Mucosa of descending colon (tissue), 3 donors: ENCODE data around the gene CREB3L1. TPM values are rescaled to one million over a fixed set of nuclear protein-coding genes. Genes with fewer than 3 reads are reported as not detected.
A peak's percentile ranks its signal among the peaks of the same experiment; 100 is the strongest.

Experiments used
- ATAC-seq: fragments of 200-7000 bp; cut with Tn5 transposase; one replicate; pipeline ENCODE4 v1.9.1; 2020; ENCODE audit warnings: mild to moderate bottlenecking, moderate library complexity
- DNase-seq, 3 donors: peaks; one replicate each; pipeline ENCODE4 v3.0.0-alpha.2; 2020
- H3K36me3 ChIP-seq: fragments of 200-600 bp; one replicate; pipeline ENCODE4 v1.8.0; 2021; ENCODE audit warnings: low read depth, mild to moderate bottlenecking
- H3K4me1 ChIP-seq: fragments of 200-600 bp; one replicate; pipeline ENCODE4 v1.8.0; 2021; ENCODE audit warnings: low read depth, mild to moderate bottlenecking
- H3K4me3 ChIP-seq: fragments of 200-600 bp; one replicate; pipeline ENCODE4 v1.8.0; 2021; ENCODE audit warnings: mild to moderate bottlenecking
- H3K9me3 ChIP-seq: fragments of 200-600 bp; one replicate; pipeline ENCODE4 v1.8.0; 2021; ENCODE audit warnings: mild to moderate bottlenecking
- intact Hi-C, 2 donors: fragments of 100-400 bp; cut with DNase I in 1 of 2; cut with micrococcal nuclease in 1 of 2; formaldehyde crosslinking; loops; one replicate each; pipeline versions ENCODE4 v1.11.0 to v1.11.1; 2022; cut with DNase I, micrococcal nuclease
- total RNA-seq, 3 donors: library from RNA; stranded (reverse); fragmentation: NEBNext Ultra II Directional in 2 of 3; extraction: Animal tissue kit (Norgen Biotek cat#: 25700) in 2 of 3; gene quantifications; one replicate each; pipeline versions ENCODE4 v1.2.1 to v1.2.4, GENCODE V29; 2021 to 2023
- TF ChIP-seq, protein P1 (sequence below): fragments of 200-600 bp; IDR thresholded peaks from one replicate; pipeline ENCODE4 v1.8.0; 2022; ENCODE audit warnings: antibody characterized with exemption, mild to moderate bottlenecking
- donor health status: DM: no; HTN: no; CAD: no; lungs with moderate emphysema.
- donor health status: DM: no; HTN: no; CAD: no.
- donor health status: DM: no; HTN: yes; CAD: no.

The CREB3L1 gene
- total RNA-seq, 3 donors from 2014 or later, result 52.7 to 140 (median 108) TPM

DNA sequence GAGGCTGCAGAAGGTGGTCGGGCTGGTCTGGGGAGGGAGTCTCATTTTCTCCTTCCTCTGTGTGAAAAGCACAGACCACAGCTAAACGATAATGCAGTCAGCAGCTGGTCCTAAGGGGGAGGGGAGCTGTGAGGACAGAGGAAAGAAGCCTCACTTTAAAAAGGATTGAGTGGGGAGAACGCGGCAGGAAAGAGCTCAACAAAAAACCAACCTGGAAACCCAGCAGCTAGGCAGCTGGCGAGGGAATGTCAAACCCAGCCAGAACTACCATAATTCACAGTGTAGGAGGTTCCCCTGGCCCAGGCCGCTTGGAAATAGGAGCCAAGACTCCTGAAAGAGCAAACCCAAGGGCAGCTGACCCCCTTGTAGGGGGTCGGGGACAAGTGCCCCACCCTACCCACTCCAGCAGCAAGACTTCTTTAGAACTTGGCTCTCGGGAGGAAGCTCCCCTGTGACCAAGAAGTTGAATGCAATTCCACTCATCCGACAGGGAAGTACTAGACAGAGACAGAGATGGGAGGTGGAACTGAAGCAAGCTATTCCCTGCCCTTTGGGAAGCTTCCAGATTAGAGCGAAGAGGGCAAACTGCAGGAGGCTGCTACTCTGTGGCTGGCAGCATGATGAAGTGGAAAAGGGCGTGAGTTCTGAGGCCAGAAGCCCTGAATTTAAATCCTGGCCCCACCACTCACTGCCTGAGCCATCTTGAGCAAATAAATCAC is 53.3 kb downstream of the CREB3L1 start:
- H3K4me3 ChIP-seq, result no peak overlapping the region
- H3K36me3 ChIP-seq, result no peaks in the 10 kb centered on the region
- DNase-seq (no peak), ATAC-seq (no peak)
- H3K4me1 ChIP-seq, result peaks cover 14% of the 10 kb centered on the region
- intact Hi-C loops, result no loop called here
- no peaks in the 10 kb centered on the region for H3K9me3 ChIP-seq
- TF ChIP-seq, protein P1, sequence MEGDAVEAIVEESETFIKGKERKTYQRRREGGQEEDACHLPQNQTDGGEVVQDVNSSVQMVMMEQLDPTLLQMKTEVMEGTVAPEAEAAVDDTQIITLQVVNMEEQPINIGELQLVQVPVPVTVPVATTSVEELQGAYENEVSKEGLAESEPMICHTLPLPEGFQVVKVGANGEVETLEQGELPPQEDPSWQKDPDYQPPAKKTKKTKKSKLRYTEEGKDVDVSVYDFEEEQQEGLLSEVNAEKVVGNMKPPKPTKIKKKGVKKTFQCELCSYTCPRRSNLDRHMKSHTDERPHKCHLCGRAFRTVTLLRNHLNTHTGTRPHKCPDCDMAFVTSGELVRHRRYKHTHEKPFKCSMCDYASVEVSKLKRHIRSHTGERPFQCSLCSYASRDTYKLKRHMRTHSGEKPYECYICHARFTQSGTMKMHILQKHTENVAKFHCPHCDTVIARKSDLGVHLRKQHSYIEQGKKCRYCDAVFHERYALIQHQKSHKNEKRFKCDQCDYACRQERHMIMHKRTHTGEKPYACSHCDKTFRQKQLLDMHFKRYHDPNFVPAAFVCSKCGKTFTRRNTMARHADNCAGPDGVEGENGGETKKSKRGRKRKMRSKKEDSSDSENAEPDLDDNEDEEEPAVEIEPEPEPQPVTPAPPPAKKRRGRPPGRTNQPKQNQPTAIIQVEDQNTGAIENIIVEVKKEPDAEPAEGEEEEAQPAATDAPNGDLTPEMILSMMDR, result no peak

DNA sequence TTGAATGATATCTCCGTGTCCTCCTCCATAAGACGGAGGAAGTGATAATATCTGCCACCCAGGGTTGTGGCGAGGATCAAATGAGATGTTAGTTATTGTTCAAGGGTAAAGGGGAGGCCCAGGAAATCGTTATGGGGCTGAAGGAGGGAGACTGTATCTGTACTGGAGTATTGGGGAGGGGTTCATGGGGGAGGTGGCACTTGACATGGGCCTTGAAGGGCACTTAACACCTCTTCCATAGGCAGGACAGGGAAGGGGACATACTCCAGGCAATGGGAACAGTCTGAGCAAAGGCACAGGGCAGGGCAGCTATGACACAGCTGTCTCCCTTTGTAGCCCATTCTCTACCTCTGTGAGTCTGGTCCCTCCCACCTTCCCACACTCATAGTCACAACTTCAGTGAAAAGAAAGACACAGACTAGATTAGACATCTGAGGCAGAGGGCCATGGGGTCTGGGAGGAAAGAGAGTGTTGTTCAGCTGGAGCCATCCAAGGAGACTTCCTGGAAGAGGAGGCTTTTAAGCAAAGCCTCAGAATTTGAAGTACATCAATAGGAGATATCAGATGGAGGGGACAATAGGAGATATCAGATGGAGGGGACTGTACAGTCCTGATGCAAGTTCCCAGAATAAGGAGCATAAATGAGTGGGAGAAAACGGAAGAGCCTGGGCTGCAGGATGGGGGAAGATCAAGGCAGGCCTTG is 54.0 kb downstream of the CREB3L1 start:
- no peak overlapping the region for H3K4me3 ChIP-seq
- ATAC-seq, result no peak
- TF ChIP-seq, protein P1, result no peak
- DNase-seq, result no peak
- H3K36me3 ChIP-seq, result no peaks in the 10 kb centered on the region
- no peaks in the 10 kb centered on the region for H3K9me3 ChIP-seq
- H3K4me1 ChIP-seq, result peaks cover 14% of the 10 kb centered on the region
- intact Hi-C loops, result no loop called here

DNA sequence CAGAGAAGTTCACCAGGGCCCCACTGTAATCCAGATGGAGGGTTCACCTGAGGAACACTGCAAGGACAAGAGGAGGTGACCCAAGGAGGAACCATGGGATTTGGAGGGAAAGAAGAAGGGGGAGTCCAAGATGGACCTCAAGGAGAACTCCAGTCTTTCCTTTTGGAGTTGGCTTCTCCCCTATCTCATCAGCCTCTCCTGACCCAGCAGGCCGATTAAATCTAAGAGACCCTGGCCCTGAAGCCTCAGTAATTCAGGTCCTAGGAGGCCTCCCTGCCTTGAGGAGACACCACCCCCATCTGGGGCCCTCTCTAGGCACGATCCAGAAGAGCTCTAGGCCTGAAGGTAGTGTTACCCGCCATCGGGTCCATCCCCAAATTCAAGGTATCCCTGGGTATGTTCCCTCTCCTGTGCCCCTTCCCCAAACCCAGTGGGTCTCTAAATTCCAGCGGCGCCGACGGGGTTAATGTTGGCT is 54.7 kb downstream of the CREB3L1 start:
- Histone ChIP-seq H3K36me3 (no peaks in the 10 kb centered on the region), H3K9me3 (no peaks in the 10 kb centered on the region), H3K4me1 (peaks cover 14% of the 10 kb centered on the region), H3K4me3 (no peak overlapping the region)
- intact Hi-C loops, result no loop called here
- TF ChIP-seq, protein P1, result no peak
- DNase-seq (no peak), ATAC-seq (no peak)

DNA sequence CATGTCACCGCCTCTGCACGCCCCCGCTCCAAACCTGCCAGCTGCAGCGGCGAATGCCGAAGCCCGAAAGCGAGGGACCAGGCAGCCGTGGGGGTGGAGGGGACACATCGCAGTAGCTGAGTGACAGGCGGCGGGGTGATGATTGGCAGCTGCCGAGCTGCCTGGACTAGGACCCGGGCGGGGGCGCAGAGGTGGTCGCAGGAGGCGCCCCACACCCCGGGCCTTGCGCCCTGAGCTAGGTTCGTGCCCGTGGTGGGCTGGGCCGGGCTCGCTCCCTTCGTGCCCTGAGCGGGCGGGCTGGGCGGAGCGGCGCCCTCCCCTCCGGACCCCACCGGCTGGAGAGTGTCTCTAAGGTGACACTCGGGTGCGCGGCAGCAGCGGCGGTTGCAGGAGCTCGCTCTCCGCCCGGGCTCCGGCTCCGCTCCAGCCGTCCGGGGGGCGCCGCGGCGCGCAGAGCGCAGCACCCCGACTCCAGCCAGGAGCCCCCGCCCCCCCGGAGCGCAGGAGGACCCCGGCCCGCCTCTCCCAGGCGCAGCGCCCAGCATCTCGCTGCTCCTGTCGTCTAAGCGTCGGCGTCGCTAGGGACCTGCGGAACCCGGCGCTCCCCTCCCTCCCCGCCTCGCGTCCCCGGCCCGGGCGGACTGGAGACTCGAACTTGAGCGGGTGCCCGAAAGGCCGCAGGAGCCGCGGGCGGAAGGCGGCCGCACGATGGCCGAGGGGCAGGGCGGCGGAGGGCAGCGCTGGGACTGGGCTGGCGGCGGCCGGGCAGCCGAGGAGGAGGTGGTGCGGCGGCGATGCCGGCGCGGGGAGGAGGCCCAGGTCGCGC is 55.3 kb downstream of the CREB3L1 start:
- TF ChIP-seq, protein P1, result no peak
- Histone ChIP-seq H3K9me3 (no peaks in the 10 kb centered on the region), H3K4me3 (no peak overlapping the region), H3K4me1 (peaks cover 14% of the 10 kb centered on the region), H3K36me3 (no peaks in the 10 kb centered on the region)
- DNase-seq (no peak), ATAC-seq (peak; percentile 53)
- intact Hi-C loops, result no loop called here

DNA sequence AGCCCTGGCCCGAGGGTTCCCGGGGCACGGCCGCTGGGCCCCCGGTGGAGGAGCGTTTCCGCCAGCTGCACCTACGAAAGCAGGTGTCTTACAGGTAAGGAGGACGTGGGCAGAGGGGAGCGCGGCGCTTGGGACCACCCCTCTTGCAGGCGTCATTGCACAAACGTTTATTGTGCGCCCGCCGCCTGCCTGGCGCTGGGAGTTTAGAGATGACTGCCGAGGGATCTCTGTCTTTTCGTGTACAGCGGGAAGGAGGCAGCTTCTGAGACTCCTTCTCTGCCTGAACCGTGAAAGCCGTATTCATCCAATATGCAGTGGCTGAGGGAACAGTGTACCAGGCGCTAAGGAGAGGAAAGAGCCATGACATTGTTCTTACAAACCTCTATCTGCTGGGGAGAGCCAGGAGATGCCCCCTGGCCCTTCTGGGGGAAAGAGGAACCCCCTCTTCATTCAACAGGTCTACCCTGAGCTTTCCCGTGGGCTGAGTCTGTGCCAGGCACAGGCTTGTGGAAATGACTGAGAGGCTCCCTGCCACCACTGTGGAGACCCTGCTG is 56.0 kb downstream of the CREB3L1 start:
- H3K4me3 ChIP-seq, result no peak overlapping the region
- intact Hi-C loops, result no loop called here
- H3K4me1 ChIP-seq, result peaks cover 14% of the 10 kb centered on the region
- H3K36me3 ChIP-seq, result no peaks in the 10 kb centered on the region
- ATAC-seq (peak; percentile 10), DNase-seq (no peak)
- TF ChIP-seq, protein P1, result no peak
- H3K9me3 ChIP-seq, result no peaks in the 10 kb centered on the region
